Stimulated activated CD8-positive, alpha-beta memory T cell treated with anti-CD3 and anti-CD28 coated beads, Interleukin-4, amount 100 ng/mL, for 1 hour (primary cell): ENCODE data around the gene NAALADL2.
"Not testable (repeated sequence)": the region's sequence is repeated elsewhere in the genome, so short reads cannot be mapped to it uniquely, and the experiment has no call there.

Source experiments
- DNase-seq, 2 donors: peaks; one replicate each; pipeline ENCODE4 v3.0.0-alpha.2; 2020; ENCODE audit warnings: low read depth in 2 of 2, low spot score in 1 of 2

Gene NAALADL2

DNA sequence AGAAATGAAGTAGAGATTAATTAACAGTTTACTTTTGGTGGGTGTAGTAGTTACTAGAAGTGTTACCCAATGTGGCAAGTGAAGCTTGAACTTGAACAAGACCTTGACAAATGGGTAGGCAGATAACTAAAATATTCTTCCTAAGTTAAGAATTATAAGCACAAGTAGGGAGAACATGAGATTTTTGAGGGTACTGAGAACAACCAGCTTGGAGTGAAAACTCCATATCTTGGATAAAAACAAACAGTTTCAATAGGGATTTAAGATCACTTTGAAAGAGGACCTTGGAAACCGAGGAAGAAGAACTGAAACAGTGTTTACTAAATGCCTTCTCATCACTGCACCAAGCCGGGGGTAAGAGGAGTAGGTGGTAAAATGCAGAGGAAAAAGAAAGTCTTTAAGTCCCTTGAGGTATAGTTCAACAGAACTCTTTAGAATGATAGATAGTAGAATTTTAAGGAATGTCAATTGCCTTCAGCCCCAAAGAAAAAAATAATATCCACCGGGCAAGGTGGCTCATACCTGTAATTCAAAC lies 496.7 kb downstream of the NAALADL2 start:
- no peak for DNase-seq

DNA sequence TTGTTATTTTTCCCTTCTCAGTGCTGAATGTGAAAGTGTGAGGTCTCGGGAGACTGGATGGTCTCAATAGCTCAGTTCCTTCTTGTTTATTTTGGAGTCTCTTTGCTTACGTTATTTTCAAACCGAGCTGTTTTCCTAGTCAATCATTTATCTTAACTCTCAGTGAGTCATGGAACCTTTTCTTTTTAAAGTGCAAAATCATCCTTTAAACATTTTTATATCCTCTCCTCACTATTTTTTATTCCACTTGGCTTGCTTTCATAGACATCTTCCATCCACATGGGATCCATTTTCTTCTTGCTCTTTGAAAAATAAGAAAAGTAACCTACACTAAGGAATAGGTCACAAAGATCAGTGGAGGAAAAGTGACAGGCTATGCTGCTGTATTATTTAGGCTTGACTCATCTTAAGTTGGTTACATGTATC lies 497.8 kb downstream of the NAALADL2 start:
- DNase-seq = no peak

DNA sequence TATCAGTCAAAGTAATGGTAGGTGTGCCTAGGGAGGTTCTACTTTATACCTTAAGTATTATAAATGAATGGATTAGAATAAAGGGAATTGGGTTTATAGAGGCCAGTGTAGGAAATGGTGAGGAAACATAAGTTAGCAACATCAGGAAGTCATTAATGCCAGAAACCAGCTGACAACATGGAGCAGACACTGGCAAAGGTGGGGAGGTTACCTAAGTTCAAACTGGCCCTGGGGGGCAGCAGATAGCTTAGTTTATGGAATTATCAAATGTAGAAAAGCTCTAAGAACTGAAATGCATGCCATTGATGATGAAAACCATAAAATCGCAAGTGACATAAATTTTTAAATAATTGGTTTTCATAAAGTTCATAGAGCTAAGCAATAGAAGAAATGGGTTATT lies 498.6 kb downstream of the NAALADL2 start:
- no peak for DNase-seq

DNA sequence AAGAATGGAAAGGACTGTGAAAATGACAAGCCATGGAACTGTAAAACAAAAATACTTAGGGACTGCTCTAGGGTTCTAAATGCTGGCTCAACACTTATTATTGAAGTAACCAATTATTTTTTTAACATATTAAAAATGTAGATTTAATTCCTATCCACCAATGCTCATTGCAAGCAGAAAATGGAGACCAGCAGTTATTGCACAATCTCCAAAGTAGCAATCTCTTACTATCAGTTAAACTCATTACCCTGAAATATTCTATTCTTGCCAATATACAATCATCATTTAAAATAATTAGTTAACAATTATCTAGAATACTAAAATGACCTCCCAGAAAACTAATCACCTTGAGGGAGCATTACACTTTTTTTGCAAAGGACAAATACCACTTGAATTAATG lies 499.8 kb downstream of the NAALADL2 start:
- no peak for DNase-seq

DNA sequence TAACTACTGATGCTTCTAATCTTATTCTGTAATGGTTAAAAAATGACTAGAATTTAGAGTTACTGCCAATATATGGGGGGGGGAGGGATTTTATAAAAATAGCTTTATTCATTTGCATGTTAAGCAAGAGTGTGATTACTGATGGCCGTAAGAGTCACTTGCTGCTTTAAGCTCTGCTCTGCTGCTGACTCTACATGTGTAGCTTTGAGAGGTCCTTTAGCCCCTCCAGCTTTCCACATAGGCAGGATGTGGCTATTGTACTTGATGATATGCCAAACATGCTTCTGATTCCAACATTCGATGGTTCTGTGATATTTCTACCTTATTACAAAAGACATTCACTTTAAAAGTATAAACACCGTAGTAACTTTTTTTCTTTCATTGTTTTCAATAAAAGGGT lies 511.3 kb downstream of the NAALADL2 start:
- not testable (repeated sequence) for DNase-seq

DNA sequence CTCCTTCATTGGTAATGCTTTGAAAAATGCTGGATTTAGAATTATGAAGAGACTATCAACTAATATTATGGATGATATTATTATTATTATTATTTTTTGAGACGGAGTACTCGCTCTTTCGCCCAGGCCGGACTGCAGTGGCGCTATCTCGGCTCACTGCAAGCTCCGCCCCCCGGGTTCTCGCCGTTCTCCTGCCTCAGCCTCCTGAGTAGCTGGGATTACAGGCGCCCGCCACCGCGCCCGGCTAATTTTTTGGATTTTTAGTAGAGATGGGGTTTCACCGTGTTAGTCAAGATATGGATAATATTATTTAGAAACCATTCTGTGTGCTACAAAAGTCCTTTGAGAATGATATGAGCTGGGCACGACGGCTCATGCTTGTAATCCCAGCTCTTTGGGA lies 512.1 kb downstream of the NAALADL2 start:
- DNase-seq = not testable (repeated sequence)

DNA sequence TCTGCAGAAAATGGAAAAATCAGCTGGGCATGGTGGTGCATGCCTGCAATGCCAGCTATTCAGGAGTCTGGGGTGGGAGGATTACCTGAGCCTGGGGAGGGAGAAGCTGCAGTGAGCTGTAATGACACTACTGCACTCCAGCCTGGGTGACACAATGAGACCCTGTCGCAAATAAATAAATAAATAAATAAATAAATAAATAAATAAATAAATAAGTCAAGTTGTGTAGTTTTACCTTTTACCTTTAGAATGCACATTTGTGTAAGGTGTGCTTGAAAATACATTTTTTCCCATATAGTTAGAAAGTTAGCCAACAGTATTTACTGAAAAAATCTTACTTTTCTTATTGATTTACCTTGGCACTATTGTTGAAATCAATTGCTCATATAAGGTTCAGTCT lies 515.6 kb downstream of the NAALADL2 start:
- DNase-seq = no peak

DNA sequence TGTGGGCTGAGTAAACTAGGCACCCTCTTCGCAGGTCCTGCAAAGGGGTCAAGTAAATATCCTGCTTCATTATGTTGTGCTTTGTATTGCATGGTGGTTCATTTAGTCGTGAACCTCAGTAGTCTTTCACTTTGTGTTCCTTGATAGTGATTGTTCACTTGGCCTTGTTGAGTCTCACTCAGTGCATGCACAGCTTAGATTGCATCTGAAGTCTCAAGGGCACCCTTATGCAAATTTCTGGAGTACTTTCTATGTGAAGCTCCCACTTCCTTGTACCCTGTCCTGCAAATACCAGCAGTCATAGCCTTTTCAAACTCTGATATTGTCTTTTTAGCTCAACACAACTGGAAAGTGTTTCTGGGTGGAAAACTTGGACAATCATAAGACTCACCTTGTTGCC lies 519.2 kb downstream of the NAALADL2 start:
- no peak for DNase-seq

DNA sequence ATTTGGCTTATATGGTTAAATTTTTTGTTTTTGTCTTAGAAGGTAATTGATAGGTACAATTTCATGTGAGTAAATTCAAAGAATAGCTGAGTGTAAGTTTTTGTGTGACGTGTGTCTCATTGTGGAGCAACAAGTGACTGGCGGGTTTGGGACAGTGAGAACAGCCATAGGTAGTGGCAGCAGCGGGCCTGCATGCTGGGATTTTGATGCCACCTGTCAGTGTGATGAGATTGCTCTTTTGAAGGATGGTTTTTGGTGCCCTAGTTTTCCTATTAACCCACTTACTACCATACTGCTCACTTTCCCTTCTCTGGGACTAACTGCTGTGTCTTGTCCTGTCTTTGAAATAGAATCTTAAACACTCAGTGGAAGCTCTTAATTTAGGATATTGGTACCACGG lies 522.6 kb downstream of the NAALADL2 start:
- no peak for DNase-seq

DNA sequence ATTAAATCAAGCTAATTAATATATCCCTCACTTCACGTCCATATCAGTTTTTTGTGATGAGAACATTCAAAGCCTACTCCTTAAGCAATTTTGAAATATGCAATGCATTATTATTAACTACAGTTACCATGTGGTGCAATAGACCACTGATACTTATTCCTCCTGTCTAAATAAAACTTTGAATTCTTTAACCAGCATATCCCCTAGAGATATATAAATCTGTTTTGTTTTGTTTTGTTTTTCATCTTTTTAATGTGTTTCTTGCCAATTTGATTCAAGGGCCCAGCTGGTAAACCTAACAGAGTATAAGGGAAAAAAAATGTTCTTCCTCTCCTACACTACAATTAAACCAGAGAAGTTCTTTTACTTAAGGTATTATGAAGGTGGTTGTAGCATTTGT lies 524.2 kb downstream of the NAALADL2 start:
- no peak for DNase-seq

DNA sequence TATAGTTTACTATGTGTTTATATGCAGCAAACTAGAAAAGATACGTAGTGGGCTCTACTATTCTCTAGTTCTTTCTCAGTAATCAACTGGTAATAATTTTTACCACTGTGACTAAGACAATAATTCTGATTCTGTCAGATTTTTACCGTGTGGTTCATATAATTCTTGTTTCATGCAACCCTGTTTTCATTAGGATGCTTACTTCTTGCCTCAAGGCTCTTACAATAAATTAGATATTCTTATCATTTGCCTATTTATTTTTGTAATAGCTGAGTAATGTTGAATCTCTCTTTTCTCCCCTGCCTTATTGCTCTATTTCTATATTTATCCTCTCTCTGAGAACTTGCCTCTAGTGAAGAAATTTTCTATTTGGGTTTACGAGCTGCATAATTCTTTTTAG lies 524.7 kb downstream of the NAALADL2 start:
- DNase-seq = no peak

DNA sequence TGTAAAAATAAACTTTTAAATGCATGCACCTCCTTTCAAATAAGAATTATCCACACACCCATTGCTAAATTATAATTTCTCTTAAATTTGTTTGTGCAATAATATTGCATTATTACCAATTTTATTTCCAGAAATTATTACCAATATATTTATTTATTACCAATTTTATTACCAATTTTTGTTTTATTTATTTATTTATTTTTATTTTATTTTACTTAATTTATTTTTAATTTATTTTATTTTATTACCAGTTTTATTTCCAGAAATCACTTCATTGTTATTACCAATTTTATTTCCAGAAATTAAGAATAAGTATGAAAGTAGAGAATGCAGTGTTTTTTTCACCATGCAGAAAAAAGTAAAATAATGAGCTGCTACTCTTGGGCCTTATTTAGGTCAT lies 525.4 kb downstream of the NAALADL2 start:
- DNase-seq = no peak

DNA sequence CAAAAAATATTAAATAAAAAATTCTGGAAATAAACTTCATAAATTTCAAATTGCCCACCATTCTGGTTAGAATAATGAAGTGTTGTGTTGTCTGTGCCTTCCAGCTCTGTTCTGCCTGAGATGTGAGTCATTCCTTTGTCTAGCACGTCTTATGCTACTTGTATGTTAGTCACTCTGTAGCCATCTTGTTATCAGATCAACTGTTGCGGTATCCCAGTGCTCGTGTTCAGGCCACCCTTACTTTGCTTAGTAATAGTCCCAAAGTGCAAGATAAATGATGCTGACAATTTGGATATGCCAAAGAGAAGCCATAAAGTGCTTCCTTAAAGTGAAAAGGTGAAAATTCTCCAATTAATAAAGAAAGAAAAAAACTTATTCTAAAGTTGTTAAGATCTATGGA lies 527.5 kb downstream of the NAALADL2 start:
- no peak for DNase-seq

DNA sequence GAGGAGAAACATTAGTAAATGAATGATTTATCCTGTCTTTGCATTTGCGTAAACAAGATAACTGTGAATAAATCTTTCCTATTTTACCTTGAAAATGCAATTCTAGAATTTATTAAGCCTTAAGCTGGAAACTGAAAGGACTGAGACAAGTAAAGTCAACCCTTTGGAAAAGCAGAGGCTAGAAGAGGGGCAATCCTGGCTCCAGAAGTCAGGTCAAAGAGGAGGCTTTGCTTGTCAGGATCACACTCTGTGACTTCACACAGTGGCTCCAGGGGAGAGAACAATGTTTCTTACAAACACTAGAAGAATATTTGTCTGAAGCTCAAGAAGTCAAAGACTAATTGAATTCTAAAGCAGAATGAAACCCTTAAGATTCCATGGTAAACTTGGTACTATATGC lies 530.4 kb downstream of the NAALADL2 start:
- DNase-seq = no peak

DNA sequence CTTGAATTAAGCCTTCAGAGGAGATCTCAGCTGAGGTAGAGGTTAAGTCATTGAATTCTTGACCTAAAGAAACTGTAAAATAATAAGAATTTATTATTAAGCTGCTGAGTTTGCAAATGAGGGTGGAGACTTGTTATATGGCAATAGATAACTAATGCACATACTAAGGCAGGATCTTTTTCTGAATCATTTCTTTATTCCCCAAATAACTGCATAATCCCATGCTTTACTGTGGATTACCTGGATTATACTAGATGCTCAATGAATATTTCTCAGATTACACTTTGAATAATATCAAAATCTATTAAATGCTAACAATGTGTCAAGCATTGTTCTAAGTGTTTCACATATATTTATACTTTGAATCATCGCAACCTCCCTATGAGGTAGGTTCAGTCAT lies 532.5 kb downstream of the NAALADL2 start:
- DNase-seq = no peak

DNA sequence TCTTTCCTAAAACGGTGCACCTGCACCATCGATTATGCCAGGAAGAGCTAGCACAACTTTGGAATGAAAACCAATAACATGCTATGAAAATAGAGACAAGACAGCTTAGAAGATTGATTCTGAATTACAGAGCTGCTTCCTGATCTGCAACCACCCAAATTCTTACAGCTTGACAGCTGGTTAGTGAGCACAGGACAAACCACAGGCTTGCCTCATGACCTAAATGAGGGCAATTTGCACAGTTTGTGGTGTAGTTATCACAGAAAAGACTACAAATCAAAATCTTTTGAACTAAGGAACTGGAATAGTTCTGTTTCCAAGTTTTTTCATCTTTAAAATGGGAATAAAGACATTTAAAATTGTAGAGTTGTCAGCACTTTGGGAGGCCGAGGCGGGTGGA lies 533.5 kb downstream of the NAALADL2 start:
- no peak for DNase-seq

DNA sequence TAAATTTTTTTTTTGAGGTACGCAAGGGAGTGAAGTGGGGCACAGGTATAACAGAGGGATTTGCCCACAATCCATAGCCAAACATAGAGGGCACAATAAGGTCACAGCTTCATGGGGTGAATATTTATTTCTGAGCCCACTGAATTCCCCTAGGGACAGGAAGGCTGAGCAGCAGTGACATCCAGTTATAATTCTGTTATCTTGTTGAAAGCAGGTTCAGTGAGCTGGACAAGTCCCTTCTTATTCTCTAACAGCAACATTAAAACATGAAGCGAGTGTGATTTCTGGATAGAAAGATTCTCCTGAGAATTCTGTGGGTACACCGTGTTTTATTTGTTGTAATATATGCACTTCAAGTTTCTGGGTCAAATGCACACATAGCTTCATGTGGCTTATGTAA lies 538.2 kb downstream of the NAALADL2 start:
- DNase-seq = no peak

DNA sequence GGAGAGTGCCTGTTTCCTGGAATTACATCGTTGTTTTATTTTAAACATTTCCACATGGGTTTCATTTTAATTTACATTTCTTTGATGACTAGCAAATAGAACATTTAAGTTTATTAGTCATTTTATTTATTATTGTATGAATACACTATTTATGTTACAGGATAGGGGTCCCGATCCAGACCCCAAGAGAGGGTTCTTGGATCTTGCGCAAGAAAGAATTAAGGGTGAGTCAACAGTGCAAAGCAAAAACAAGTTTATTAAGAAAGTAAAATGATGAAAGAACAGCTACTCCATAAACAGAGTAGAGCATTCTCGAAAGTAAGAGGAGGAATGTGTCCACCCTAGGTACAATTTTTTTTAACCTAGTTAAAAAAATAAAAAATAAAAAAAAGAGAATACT lies 539.5 kb downstream of the NAALADL2 start:
- DNase-seq = no peak

DNA sequence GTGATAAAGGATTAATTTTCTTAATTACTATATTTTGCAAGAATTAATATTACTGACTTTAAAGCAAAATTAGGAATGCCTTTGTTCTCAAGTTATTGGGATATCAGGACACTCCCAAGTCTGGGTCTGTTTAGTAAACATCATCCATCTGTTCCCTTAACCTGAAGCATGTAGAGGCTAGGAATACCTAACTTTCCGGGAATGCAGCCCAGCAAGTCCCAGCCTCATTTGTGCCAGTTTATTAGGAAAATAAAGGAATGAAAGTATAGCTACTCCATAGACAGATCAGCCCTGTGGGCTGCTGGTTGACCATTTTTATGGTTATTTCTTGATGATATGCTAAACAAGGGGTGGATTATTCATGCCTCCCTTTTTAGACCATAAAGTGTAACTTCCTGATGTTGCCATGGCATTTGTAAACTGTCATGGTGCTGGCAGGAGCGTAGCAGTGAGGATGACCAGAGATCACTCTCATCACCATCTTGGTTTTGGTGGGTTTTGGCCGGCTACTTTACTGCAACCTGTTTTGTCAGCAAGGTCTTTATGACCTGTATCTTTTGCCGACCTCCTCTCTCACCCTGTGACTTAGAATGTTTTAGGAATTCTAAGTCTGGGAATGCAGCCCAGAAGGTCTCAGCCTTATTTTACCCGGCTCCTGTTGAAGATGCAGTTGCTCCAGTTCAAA lies 540.2 kb downstream of the NAALADL2 start:
- DNase-seq = no peak

DNA sequence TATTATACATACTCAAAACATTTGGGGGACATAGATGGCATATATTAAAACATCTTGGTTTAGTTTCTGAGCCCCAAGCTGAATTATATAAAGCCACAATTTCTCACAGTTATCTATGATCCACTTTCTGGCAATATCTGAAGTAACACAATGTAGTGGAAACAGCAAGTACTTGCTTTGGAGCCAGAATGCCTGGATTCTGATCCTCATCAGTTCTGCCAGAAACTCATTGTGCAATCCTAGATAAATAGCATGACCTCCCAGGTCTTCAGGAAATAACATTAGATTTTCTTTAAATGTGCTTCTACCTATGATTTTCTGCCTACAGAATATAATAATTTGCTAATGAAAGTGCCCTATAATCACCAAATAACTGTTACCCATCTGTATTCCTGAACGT lies 544.9 kb downstream of the NAALADL2 start:
- no peak for DNase-seq

DNA sequence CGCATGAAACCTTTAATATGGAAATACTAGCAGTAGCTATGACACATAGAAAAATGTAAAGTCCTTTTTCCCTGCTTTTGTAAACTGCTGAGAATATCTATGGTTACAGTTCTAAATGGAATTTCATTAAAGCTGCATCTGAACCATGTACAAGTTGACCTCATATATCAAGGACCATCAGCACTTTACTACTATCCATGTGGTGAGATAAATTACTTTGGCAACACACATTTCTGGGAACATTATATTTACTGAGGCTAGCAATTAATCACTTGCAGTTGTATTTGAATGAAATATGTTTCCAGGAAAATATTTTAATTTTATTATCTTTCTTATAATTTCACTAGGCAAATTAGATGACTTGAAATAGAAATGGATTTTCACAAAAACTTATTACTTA lies 545.5 kb downstream of the NAALADL2 start:
- no peak for DNase-seq

DNA sequence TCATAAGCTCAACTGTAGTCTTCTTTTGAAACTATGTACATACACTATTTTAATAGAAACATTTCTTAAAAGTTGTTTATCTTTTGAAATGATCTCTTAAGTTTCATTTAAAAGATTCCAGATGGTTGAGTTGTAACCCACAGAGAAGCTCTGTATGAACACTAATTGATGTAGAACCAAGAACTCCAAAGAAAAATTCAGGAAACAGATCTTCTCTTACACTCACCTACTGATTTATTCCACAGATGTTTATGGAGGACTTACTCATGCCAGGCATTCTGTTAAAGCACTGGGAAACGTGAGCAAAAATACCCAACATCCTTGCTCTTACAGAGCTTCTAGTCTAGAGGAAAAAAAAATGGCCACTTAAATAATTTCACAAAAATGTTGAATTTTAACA lies 551.1 kb downstream of the NAALADL2 start:
- no peak for DNase-seq

DNA sequence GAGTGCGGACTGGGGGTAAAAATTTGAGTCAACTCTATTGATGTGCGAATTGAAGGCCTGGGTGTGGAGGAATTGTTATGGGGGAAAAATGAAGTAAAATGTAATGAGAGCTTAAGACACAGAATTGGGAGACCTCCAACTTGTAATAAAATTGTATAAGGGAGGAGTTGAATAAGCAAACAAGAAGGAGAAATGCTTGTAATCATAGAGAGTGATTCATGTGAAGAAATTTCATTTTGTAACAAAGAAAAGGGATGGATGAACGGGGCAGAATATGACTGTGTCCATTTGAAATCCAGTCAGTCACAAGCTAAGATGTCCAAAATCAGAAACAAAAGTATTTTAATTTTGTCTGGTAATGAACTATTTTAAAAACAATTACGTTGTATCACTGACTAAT lies 552.3 kb downstream of the NAALADL2 start:
- DNase-seq = no peak
